Esophagus (tissue), 2 donors: ENCODE data around the gene COASY. TPM values are rescaled to one million over a fixed set of nuclear protein-coding genes. Genes with fewer than 3 reads are reported as not detected.

Source experiments
- H3K27ac ChIP-seq, 2 donors: one replicate each; pipeline ENCODE4 v1.5.1; 2013; ENCODE audit warnings: low read depth in 2 of 2, mild to moderate bottlenecking in 2 of 2, inconsistent platforms in 1 of 2, low read length in 1 of 2, moderate library complexity in 1 of 2
- H3K27me3 ChIP-seq, 2 donors: one replicate each; pipeline ENCODE4 v1.6.1; 2013; ENCODE audit warnings: low read length in 2 of 2, control low read depth in 1 of 2, mild to moderate bottlenecking in 1 of 2; ENCODE audit not compliant: insufficient read depth in 2 of 2, control insufficient read depth in 1 of 2
- H3K36me3 ChIP-seq, 2 donors: one replicate each; pipeline ENCODE4 v1.6.1; 2013; ENCODE audit warnings: low read length in 1 of 2; ENCODE audit not compliant: control insufficient read depth in 2 of 2, insufficient read depth in 2 of 2
- H3K4me1 ChIP-seq, 2 donors: one replicate each; pipeline ENCODE4 v1.6.1; 2013; ENCODE audit warnings: low read length in 1 of 2; ENCODE audit not compliant: control insufficient read depth in 2 of 2, insufficient read depth in 2 of 2
- H3K4me3 ChIP-seq, 2 donors: one replicate each; pipeline ENCODE4 v1.5.1; 2013; ENCODE audit warnings: low read length in 2 of 2, mild to moderate bottlenecking in 2 of 2, low read depth in 1 of 2, moderate library complexity in 1 of 2
- H3K9me3 ChIP-seq, 2 donors: one replicate each; pipeline ENCODE4 v1.6.1; 2013; ENCODE audit warnings: mild to moderate bottlenecking in 2 of 2, low read depth in 1 of 2, low read length in 1 of 2, moderate library complexity in 1 of 2; ENCODE audit not compliant: control insufficient read depth in 2 of 2, insufficient read depth in 1 of 2
- WGBS, 2 donors: extraction: QIAGEN DNeasy Blood & Tissue Kit; methylation state at CpG; one replicate each; pipeline ENCODE4 v1.1.7; 2013; 5-methylcytosine and 5-hydroxymethylcytosine counted together
- polyA plus RNA-seq, 2 donors: library from polyadenylated mRNA; stranded (reverse); fragments of 200-250 nt; gene quantifications; one replicate each; pipeline ENCODE4 v1.2.3, GENCODE V29; 2013
- donor health status: healthy with polysubstance abuse.
- donor health status: Bipolar disorder and iron deficiency.

Gene COASY
- polyA plus RNA-seq, 2 donors: 58.2 to 62.1 TPM

GRCh38 chr17:42566883-42567573, 5.1 kb downstream of the COASY start, which contains the start of gene MLX:
Gene MLX, plus strand, starts transcription at chr17:42567100. Its CDS starts 25 bp downstream, at chr17:42567125.
- Histone ChIP-seq H3K27me3 (no peaks in the 10 kb centered on the region), H3K4me1 (peaks cover 13 to 32% of the 10 kb centered on the region in 2 donors), H3K36me3 (peaks cover 26 to 42% of the 10 kb centered on the region in 2 donors), H3K4me3 (peak within 1 kb of the TSS; percentile 74 to 92), H3K9me3 (no peaks in the 10 kb centered on the region), H3K27ac (peak within 1 kb of the TSS; percentile 94 to 97)
- WGBS, 2 donors: 0 to 1% methylated on average over 70 to 72 of the region's 72 CpGs

GRCh38 chr17:42568341-42569111, 6.6 kb downstream of the COASY start:
- Histone ChIP-seq H3K36me3 (peaks cover 40 to 54% of the 10 kb centered on the region in 2 donors), H3K4me3 (no peak overlapping the region), H3K27ac (peak overlapping the region in 1 of 2 donors; percentile 40)

GRCh38 chr17:42571435-42572225, 9.7 kb downstream of the COASY start:
- peaks cover 42% of the 10 kb centered on the region in 2 donors for H3K36me3 ChIP-seq
- H3K4me1 ChIP-seq: peaks cover 0 to 9% of the 10 kb centered on the region in 2 donors
- H3K27ac ChIP-seq: no peak overlapping the region
- no peaks in the 10 kb centered on the region for H3K27me3 ChIP-seq
- no peak overlapping the region for H3K4me3 ChIP-seq
- no peaks in the 10 kb centered on the region for H3K9me3 ChIP-seq
- 65 to 74% methylated on average over 12 of the region's 12 CpGs for WGBS, 2 donors

More at GRCh38 chr17:42568341-42569111, 6.6 kb downstream of the COASY start:
- Histone ChIP-seq H3K27me3 (no peaks in the 10 kb centered on the region), H3K4me1 (peaks cover 9 to 24% of the 10 kb centered on the region in 2 donors), H3K9me3 (no peaks in the 10 kb centered on the region)
- 85 to 87% methylated on average over 14 of the region's 14 CpGs for WGBS, 2 donors

GRCh38 chr17:42573095-42573494, 11.1 kb downstream of the COASY start:
- WGBS, 2 donors: 83 to 86% methylated on average over 4 of the region's 4 CpGs
- H3K4me3 ChIP-seq: no peak overlapping the region
- no peak overlapping the region for H3K27ac ChIP-seq
- peaks cover 42% of the 10 kb centered on the region in 2 donors for H3K36me3 ChIP-seq
- no peaks in the 10 kb centered on the region for H3K9me3 ChIP-seq
- no peaks in the 10 kb centered on the region for H3K27me3 ChIP-seq
- H3K4me1 ChIP-seq: peaks cover 0 to 3% of the 10 kb centered on the region in 2 donors

- WGBS, 2 donors: 79 to 81% methylated on average over 3 of the region's 3 CpGs
- no peaks in the 10 kb centered on the region for H3K4me1 ChIP-seq
- H3K9me3 ChIP-seq: no peaks in the 10 kb centered on the region
- H3K27ac ChIP-seq: no peak overlapping the region
- H3K27me3 ChIP-seq: no peaks in the 10 kb centered on the region
- H3K4me3 ChIP-seq: no peak overlapping the region
- H3K36me3 ChIP-seq: peaks cover 30 to 34% of the 10 kb centered on the region in 2 donors
Observed at GRCh38 chr17:42574463-42574862, 12.5 kb downstream of the COASY start.

GRCh38 chr17:42577140-42577531, 15.2 kb downstream of the COASY start:
- H3K27me3 ChIP-seq: no peaks in the 10 kb centered on the region
- H3K4me3 ChIP-seq: peak overlapping the region; percentile 53 to 82
- no peaks in the 10 kb centered on the region for H3K4me1 ChIP-seq
- 2 to 4% methylated on average over 18 of the region's 18 CpGs for WGBS, 2 donors
- no peaks in the 10 kb centered on the region for H3K9me3 ChIP-seq
- H3K27ac ChIP-seq: peak overlapping the region; percentile 22 to 44
- peaks cover 28 to 30% of the 10 kb centered on the region in 2 donors for H3K36me3 ChIP-seq

- H3K9me3 ChIP-seq: no peaks in the 10 kb centered on the region
- H3K4me3 ChIP-seq: peak within 1 kb of the TSS; percentile 53 to 82
- H3K27ac ChIP-seq: peak within 1 kb of the TSS; percentile 66 to 96
- H3K36me3 ChIP-seq: peaks cover 27 to 31% of the 10 kb centered on the region in 2 donors
- WGBS, 2 donors: 1% methylated on average over 51 to 52 of the region's 52 CpGs
- H3K4me1 ChIP-seq: no peaks in the 10 kb centered on the region
- no peaks in the 10 kb centered on the region for H3K27me3 ChIP-seq
Observed at GRCh38 chr17:42577532-42578281, 15.8 kb downstream of the COASY start, which contains the start of gene PSMC3IP. Gene PSMC3IP, minus strand, starts transcription at chr17:42577729. Its CDS starts 43 bp downstream, at chr17:42577686.

- Histone ChIP-seq H3K4me1 (no peaks in the 10 kb centered on the region), H3K27ac (peak overlapping the region; percentile 66 to 96), H3K9me3 (no peaks in the 10 kb centered on the region), H3K27me3 (no peaks in the 10 kb centered on the region), H3K4me3 (peak overlapping the region; percentile 53 to 82), H3K36me3 (peaks cover 21 to 27% of the 10 kb centered on the region in 2 donors)
- 1% methylated on average over 20 of the region's 20 CpGs for WGBS, 2 donors
Observed at GRCh38 chr17:42578282-42578869, 16.4 kb downstream of the COASY start.
